ENCODE data around the gene SRRD.
"Not testable (repeated sequence)": the region's sequence is repeated elsewhere in the genome, so short reads cannot be mapped to it uniquely, and the experiment has no call there.

DNA sequence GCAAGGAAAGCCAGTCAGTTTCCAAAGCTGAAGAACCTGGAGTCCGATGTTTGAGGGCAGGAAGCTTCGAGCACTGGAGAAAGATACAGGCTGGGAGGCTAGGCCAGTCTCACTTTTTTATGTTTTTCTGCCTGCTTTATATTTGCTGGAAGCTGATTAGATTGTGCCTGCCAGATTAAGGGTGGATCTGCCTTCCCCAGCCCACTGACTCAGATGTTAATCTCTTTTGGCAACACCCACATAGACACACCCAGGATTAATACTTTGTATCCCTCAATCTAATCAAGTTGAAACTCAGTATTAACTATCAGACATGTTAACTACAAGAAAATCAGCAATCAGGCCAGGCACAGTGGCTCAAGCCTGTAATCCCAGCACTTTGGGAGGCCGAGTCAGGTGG lies 44.9 kb upstream of the SRRD start:
- TF ChIP-seq, protein P1, sequence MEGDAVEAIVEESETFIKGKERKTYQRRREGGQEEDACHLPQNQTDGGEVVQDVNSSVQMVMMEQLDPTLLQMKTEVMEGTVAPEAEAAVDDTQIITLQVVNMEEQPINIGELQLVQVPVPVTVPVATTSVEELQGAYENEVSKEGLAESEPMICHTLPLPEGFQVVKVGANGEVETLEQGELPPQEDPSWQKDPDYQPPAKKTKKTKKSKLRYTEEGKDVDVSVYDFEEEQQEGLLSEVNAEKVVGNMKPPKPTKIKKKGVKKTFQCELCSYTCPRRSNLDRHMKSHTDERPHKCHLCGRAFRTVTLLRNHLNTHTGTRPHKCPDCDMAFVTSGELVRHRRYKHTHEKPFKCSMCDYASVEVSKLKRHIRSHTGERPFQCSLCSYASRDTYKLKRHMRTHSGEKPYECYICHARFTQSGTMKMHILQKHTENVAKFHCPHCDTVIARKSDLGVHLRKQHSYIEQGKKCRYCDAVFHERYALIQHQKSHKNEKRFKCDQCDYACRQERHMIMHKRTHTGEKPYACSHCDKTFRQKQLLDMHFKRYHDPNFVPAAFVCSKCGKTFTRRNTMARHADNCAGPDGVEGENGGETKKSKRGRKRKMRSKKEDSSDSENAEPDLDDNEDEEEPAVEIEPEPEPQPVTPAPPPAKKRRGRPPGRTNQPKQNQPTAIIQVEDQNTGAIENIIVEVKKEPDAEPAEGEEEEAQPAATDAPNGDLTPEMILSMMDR (IDR thresholded peaks at IDR 0.05), result not testable (repeated sequence)
- TF ChIP-seq POLR2A, EP300 (IDR thresholded peaks at IDR 0.05): not testable (repeated sequence)

All from sigmoid colon (tissue), 4 donors.